Sciatic nerve (tissue), 2 donors: Measurements from ENCODE around the gene PLEKHG5. TPM values are rescaled to one million over a fixed set of nuclear protein-coding genes. Genes with fewer than 3 reads are reported as not detected.
"Not testable (repeated sequence)": the region's sequence is repeated elsewhere in the genome, so short reads cannot be mapped to it uniquely, and the experiment has no call there.

ENCODE experiments used
- ATAC-seq: fragments of 200-7000 bp; cut with Tn5 transposase; one replicate; pipeline ENCODE4 v1.9.1; 2020; ENCODE audit warnings: mild to moderate bottlenecking, moderate library complexity
- DNase-seq: peaks from one replicate; pipeline ENCODE4 v3.0.0-alpha.2; 2020; ENCODE audit warnings: low spot score
- intact Hi-C: fragments of 100-400 bp; cut with DNase I; formaldehyde crosslinking; loops from one replicate; pipeline ENCODE4 v1.14.2; 2022
- total RNA-seq: library from RNA; stranded (reverse); fragmentation: NEBNext Ultra II Directional; extraction: Animal tissue kit (Norgen Biotek cat#: 25700); gene quantifications from one replicate; pipeline ENCODE4 v1.2.1, GENCODE V29; 2021
- donor health status: DM: no; HTN: no; CAD: no.
- donor health status: DM: no; HTN: no; CAD: no.

PLEKHG5 gene
- total RNA-seq, 1 donor from 2014 or later, result 77.7 TPM

- DNase-seq, result no peak
- ATAC-seq, result no peak
- intact Hi-C loops, result no loop called here
These were observed 47.9 kb downstream of the PLEKHG5 start for GRCh38 chr1:6443339-6444115.

GRCh38 chr1:6441586-6441985 is 49.9 kb downstream of the PLEKHG5 start:
- ATAC-seq (no peak), DNase-seq (no peak)
- intact Hi-C loops, result no loop called here

GRCh38 chr1:6440198-6441126 is 51.0 kb downstream of the PLEKHG5 start:
- no peak for DNase-seq
- no peak for ATAC-seq
- intact Hi-C loops, result no loop called here

- DNase-seq (peak; percentile 81), ATAC-seq (peak; percentile 69)
- intact Hi-C loops, result loop anchor here (10.0 kb wide), 1 partner anchor 193 kb away; the partner anchor contains the start of gene HES3
These were observed 53.4 kb downstream of the PLEKHG5 start for GRCh38 chr1:6438047-6438525.

- intact Hi-C loops, result loop anchor here (10.0 kb wide), 1 partner anchor 192 kb away; the partner anchor contains the start of gene HES3
- DNase-seq, result not testable (repeated sequence)
- peak; percentile 47 for ATAC-seq
These were observed 54.3 kb downstream of the PLEKHG5 start for GRCh38 chr1:6437012-6437700.

GRCh38 chr1:6436277-6436676 is 55.2 kb downstream of the PLEKHG5 start:
- ATAC-seq, DNase-seq: not testable (repeated sequence)
- intact Hi-C loops, result loop anchor here (10.0 kb wide), 1 partner anchor 191 kb away; the partner anchor contains the start of gene HES3

GRCh38 chr1:6435547-6435946 is 55.9 kb downstream of the PLEKHG5 start:
- DNase-seq (no peak), ATAC-seq (no peak)
- intact Hi-C loops, result loop anchor here (10.0 kb wide), 1 partner anchor 191 kb away; the partner anchor contains the start of gene HES3

GRCh38 chr1:6435129-6435528 is 56.3 kb downstream of the PLEKHG5 start:
- no peak for DNase-seq
- intact Hi-C loops, result loop anchor here (10.0 kb wide), 1 partner anchor 190 kb away; the partner anchor contains the start of gene HES3
- ATAC-seq, result no peak

- ATAC-seq (no peak), DNase-seq (no peak)
- intact Hi-C loops, result loop anchor here (10.0 kb wide), 1 partner anchor 189 kb away; the partner anchor contains the start of gene HES3
These were observed 57.3 kb downstream of the PLEKHG5 start for GRCh38 chr1:6434186-6434585.

- intact Hi-C loops, result loop anchor here (10.0 kb wide), 1 partner anchor 187 kb away; the partner anchor contains the start of gene HES3
- not testable (repeated sequence) for ATAC-seq, DNase-seq
These were observed 59.6 kb downstream of the PLEKHG5 start for GRCh38 chr1:6431645-6432579.

- DNase-seq, ATAC-seq: not testable (repeated sequence)
- intact Hi-C loops, result loop anchor here (10.0 kb wide), 1 partner anchor 185 kb away; the partner anchor contains the start of gene HES3
These were observed 61.6 kb downstream of the PLEKHG5 start for GRCh38 chr1:6429660-6430411.

GRCh38 chr1:6428453-6428852 is 63.0 kb downstream of the PLEKHG5 start:
- intact Hi-C loops, ATAC-seq, DNase-seq: not testable (repeated sequence)

GRCh38 chr1:6427441-6428390 is 63.8 kb downstream of the PLEKHG5 start:
- ATAC-seq (no peak), DNase-seq (no peak)
- intact Hi-C loops, result no loop called here

- intact Hi-C loops, result no loop called here
- DNase-seq (no peak), ATAC-seq (no peak)
These were observed 64.5 kb downstream of the PLEKHG5 start for GRCh38 chr1:6426972-6427350.

- intact Hi-C loops, result no loop called here
- DNase-seq (no peak), ATAC-seq (no peak)
These were observed 65.0 kb downstream of the PLEKHG5 start for GRCh38 chr1:6426277-6426971.
